ENCODE data around the gene INCA1. TPM values are rescaled to one million over a fixed set of nuclear protein-coding genes. Genes with fewer than 3 reads are reported as not detected.

Gene INCA1
- polyA plus RNA-seq, 5 donors = 7.1 to 10.9 (median 9.5) TPM

Other genes starting within 250 kb of the INCA1 start
- not detected for gene TM4SF5, start 225.6 kb downstream of the INCA1 start, polyA plus RNA-seq (ENCODE audit: insufficient read depth in 1 of 5, insufficient read length in 5 of 5, low replicate concordance in 1 of 5)
- under 1 TPM in 4 of 5 donors, not detected in 1; 0.16 to 0.97 (median 0.35) TPM for gene VMO1, start 211.2 kb downstream of the INCA1 start, polyA plus RNA-seq (ENCODE audit: insufficient read depth in 1 of 5, insufficient read length in 5 of 5, low replicate concordance in 1 of 5)
- 1 to 10 TPM in 3 of 5 donors, under 1 TPM in 2; 0.64 to 1.7 (median 1.0) TPM for gene GLTPD2, start 208.6 kb downstream of the INCA1 start, polyA plus RNA-seq (ENCODE audit: insufficient read depth in 1 of 5, insufficient read length in 5 of 5, low replicate concordance in 1 of 5)
- gene PSMB6, start 201.4 kb downstream of the INCA1 start, polyA plus RNA-seq (ENCODE audit: insufficient read depth in 1 of 5, insufficient read length in 5 of 5, low replicate concordance in 1 of 5) = 100 to 1,000 TPM in 3 of 5 donors, 10 to 100 TPM in 2; 97.5 to 118 (median 100) TPM
- gene PLD2, start 190.4 kb downstream of the INCA1 start, polyA plus RNA-seq (ENCODE audit: insufficient read depth in 1 of 5, insufficient read length in 5 of 5, low replicate concordance in 1 of 5) = 10 to 100 TPM; 47.9 to 65.0 (median 60.6) TPM
- 10 to 100 TPM; 47.4 to 64.5 (median 57.3) TPM for gene MINK1, start 164.2 kb downstream of the INCA1 start, polyA plus RNA-seq (ENCODE audit: insufficient read depth in 1 of 5, insufficient read length in 5 of 5, low replicate concordance in 1 of 5)
- 1 to 10 TPM in 2 of 5 donors, under 1 TPM in 3; 0.52 to 1.8 (median 0.85) TPM for gene C17orf107, start 98.0 kb downstream of the INCA1 start, polyA plus RNA-seq (ENCODE audit: insufficient read depth in 1 of 5, insufficient read length in 5 of 5, low replicate concordance in 1 of 5)
- 1 to 10 TPM in 2 of 5 donors, under 1 TPM in 3; 0.59 to 1.2 (median 0.94) TPM for gene CHRNE, start 94.4 kb downstream of the INCA1 start, polyA plus RNA-seq (ENCODE audit: insufficient read depth in 1 of 5, insufficient read length in 5 of 5, low replicate concordance in 1 of 5)
- 1 to 10 TPM; 2.4 to 3.5 (median 2.9) TPM for gene GP1BA, start 65.2 kb downstream of the INCA1 start, polyA plus RNA-seq (ENCODE audit: insufficient read depth in 1 of 5, insufficient read length in 5 of 5, low replicate concordance in 1 of 5)
- gene SLC25A11, start 57.5 kb downstream of the INCA1 start, polyA plus RNA-seq (ENCODE audit: insufficient read depth in 1 of 5, insufficient read length in 5 of 5, low replicate concordance in 1 of 5) = 10 to 100 TPM; 40.1 to 62.0 (median 46.2) TPM
- 100 to 1,000 TPM; 105 to 134 (median 122) TPM for gene RNF167, start 57.3 kb downstream of the INCA1 start, polyA plus RNA-seq (ENCODE audit: insufficient read depth in 1 of 5, insufficient read length in 5 of 5, low replicate concordance in 1 of 5)
- gene PFN1, start 49.0 kb downstream of the INCA1 start, polyA plus RNA-seq (ENCODE audit: insufficient read depth in 1 of 5, insufficient read length in 5 of 5, low replicate concordance in 1 of 5) = 100 to 1,000 TPM; 315 to 670 (median 399) TPM
- gene ENO3, start 46.4 kb downstream of the INCA1 start, polyA plus RNA-seq (ENCODE audit: insufficient read depth in 1 of 5, insufficient read length in 5 of 5, low replicate concordance in 1 of 5) = 100 to 1,000 TPM in 1 of 5 donors, 10 to 100 TPM in 4; 12.8 to 101 (median 15.4) TPM
- 10 to 100 TPM; 73.1 to 88.6 (median 76.3) TPM for gene SPAG7, start 29.7 kb downstream of the INCA1 start, polyA plus RNA-seq (ENCODE audit: insufficient read depth in 1 of 5, insufficient read length in 5 of 5, low replicate concordance in 1 of 5)
- 10 to 100 TPM; 25.4 to 40.9 (median 32.4) TPM for gene CAMTA2, start 9.8 kb downstream of the INCA1 start, polyA plus RNA-seq (ENCODE audit: insufficient read depth in 1 of 5, insufficient read length in 5 of 5, low replicate concordance in 1 of 5)
- 10 to 100 TPM; 51.1 to 80.4 (median 58.0) TPM for gene KIF1C, start 428 bp upstream of the INCA1 start, polyA plus RNA-seq (ENCODE audit: insufficient read depth in 1 of 5, insufficient read length in 5 of 5, low replicate concordance in 1 of 5)
- gene SLC52A1, start 37.9 kb upstream of the INCA1 start, polyA plus RNA-seq (ENCODE audit: insufficient read depth in 1 of 5, insufficient read length in 5 of 5, low replicate concordance in 1 of 5) = under 1 TPM; 0.17 to 0.27 (median 0.19) TPM
- 10 to 100 TPM in 1 of 5 donors, 1 to 10 TPM in 4; 8.1 to 11.8 (median 9.2) TPM for gene ZFP3, start 80.9 kb upstream of the INCA1 start, polyA plus RNA-seq (ENCODE audit: insufficient read depth in 1 of 5, insufficient read length in 5 of 5, low replicate concordance in 1 of 5)
- 10 to 100 TPM; 17.6 to 46.8 (median 42.0) TPM for gene ZNF232, start 114.4 kb upstream of the INCA1 start, polyA plus RNA-seq (ENCODE audit: insufficient read depth in 1 of 5, insufficient read length in 5 of 5, low replicate concordance in 1 of 5)
- gene USP6, start 118.5 kb upstream of the INCA1 start, polyA plus RNA-seq (ENCODE audit: insufficient read depth in 1 of 5, insufficient read length in 5 of 5, low replicate concordance in 1 of 5) = 10 to 100 TPM in 3 of 5 donors, 1 to 10 TPM in 2; 1.8 to 16.7 (median 10.0) TPM
- 10 to 100 TPM; 13.7 to 25.4 (median 18.4) TPM for gene ZNF594, start 194.3 kb upstream of the INCA1 start, polyA plus RNA-seq (ENCODE audit: insufficient read depth in 1 of 5, insufficient read length in 5 of 5, low replicate concordance in 1 of 5)
- 1 to 10 TPM; 1.4 to 2.5 (median 2.1) TPM for gene SCIMP, start 237.3 kb upstream of the INCA1 start, polyA plus RNA-seq (ENCODE audit: insufficient read depth in 1 of 5, insufficient read length in 5 of 5, low replicate concordance in 1 of 5)